Measurements from ENCODE around the gene GLUD1.
"Not testable (repeated sequence)": the region's sequence is repeated elsewhere in the genome, so short reads cannot be mapped to it uniquely, and the experiment has no call there.

Gene GLUD1

DNA sequence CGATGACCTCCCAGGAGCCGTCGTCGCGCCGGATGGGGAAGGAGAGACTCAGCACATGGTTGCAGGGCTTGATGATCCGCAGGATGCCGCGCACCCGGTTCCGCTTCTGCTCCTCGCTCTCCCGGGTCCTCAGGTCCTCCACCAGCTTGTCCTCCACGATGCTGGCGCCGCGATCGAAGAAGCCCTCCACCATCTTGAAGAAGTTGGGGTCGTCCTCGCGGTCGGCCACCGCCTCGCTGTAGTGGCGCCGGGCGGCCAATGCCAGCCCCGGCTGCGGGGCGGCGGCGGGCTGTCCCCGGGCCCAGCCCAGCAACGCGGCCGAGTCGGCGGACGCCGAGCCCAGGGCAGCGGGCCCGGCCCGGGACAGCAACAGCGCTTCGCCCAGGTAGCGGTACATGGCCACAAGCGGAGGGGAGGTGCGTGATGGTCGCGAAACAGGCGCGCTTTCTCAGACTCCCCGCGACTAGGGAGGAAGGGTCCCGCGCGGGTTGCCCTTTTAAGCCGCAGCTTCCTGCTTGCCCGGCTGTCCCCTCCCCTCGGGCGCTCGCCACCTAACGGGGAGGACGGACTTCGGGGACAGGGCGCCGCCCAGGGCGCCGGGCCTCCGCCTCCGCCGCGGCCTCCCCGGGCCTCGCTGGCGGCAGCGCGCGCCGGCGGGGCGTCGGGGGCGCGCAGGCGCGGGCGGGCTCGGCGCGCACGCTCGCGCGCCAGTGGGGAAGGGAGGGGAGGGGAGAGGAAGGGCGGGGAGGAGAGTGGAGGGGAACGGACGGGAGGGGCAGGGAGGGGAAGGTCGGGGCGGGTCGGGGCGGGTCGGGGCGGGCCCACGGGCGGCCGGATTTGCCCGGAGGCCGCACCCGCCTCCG is at the start of gene GLUD1, which contains the start of gene SHLD2:
GLUD1 (minus strand) TSS at position 471 of the 863 bp plus-strand sequence; CDS start at position 397, 74 bp downstream.
SHLD2 (plus strand) TSS at position 834 of the 863 bp plus-strand sequence. CDS start 56,149 bp downstream, outside the sequence.
- peak; percentile 87 for DNase-seq

DNA sequence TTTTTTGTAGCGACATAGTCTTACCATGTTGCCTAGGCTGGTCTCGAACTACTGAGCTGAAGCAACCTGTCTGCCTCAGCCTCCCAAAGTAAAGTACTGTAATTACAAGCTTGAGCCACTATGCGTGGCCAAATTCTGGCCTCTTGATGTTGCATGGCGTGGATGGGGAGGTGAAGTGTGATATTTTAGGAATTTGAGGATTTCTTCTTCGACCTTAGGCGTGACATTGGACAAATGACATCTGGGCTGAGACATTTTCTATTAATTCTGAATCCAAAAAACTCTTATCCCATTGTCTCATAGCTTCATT is 48.4 kb upstream of the GLUD1 start:
- not testable (repeated sequence) for DNase-seq

- not testable (repeated sequence) for DNase-seq
Observed at GRCh38 chr10:87142230-87143108, 47.8 kb upstream of the GLUD1 start.

DNA sequence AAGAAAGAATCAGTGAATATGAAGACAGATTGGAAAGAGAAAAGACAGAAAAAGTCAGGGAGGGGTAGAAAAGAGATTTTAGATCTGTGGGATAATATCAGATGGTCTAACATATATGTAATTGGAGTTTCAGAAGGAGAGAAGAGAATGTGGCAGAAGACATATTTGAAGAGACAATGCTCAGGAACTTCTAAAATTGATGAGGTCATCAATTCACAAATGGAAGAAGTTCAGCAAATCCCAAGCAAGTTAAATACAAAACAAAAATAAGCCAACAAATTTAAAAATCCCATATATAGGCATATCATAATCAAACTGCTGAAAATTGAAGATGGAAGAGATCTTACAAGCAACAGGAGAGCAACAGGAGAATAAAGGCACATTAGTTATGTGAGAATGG is 42.8 kb upstream of the GLUD1 start:
- DNase-seq = not testable (repeated sequence)

DNA sequence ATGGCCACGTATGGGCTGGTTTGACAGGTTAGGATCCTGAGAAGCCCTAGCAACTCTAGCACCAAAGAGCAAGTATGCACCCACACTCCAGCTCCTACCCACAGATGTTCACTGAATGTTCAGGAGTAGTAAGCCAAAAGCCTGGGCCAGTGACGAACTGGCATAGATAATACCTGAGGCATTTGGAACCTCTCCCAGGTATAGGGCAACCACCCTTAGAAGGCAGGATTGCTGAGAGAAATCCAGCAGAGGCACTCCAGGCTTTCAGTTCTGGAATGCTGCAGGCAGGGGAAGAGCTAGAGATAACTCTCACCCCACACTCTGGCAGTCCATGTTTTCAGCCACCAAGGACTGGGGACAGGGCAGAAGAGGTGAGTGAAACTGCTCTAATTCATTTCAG is 39.8 kb upstream of the GLUD1 start:
- DNase-seq = not testable (repeated sequence)

DNA sequence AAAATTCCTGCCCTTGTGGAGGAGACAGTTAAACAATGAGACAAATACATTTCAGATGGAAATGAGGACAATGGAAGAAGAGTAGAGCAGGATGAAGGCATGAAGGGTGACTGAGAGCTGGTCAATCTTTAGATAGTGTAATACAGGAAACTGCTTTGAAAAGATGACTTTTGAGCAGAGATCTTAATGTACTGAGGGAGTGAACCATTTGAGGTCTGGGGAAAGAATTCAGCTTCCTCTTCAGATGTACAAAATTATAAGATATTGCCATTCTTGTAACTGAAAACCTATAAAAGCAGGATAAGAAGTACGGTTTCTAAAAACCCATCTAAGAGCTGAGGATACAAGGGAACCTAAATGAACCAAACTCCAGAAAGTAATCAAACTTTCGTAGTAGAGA is 39.3 kb upstream of the GLUD1 start:
- DNase-seq = not testable (repeated sequence)

DNA sequence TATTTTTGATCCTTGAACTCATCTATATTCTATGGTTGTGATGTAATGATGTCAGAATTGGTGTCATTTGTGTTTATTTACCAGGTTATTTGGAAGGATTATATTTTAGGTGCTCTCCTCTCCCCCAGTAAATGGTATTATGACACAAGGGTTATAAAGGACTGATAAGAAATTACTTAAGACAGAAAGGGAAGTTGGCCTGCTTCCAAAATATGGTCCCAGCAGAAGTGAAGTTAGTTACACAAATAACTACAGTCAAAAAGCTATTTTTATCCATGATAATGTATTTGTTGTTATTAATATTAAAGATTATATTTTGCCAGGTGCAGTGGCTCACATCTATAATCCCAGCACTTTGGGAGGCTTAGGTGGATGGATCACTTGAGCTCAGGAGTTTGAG is 37.5 kb upstream of the GLUD1 start:
- not testable (repeated sequence) for DNase-seq

GRCh38 chr10:87127607-87128156 is 33.0 kb upstream of the GLUD1 start:
- DNase-seq = not testable (repeated sequence)

DNA sequence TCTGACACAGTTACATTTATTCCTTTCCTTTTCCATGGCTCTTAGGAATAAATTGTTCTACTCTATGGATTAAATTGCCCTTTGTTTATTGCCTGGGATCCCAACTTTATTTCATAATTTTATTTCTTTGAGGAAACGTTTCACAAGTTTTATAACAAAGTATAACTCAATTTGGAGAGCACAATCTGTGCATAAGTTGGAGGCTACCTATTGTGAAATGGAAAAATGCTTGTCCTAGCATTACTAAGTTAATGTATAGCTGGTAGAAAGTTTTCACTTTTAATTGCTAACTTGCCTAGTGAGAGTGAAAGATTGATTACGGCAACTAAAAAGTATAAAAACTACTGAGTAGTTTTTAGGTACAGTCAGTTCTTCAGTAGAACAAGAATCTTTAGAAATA is 32.4 kb upstream of the GLUD1 start:
- DNase-seq = not testable (repeated sequence)

DNA sequence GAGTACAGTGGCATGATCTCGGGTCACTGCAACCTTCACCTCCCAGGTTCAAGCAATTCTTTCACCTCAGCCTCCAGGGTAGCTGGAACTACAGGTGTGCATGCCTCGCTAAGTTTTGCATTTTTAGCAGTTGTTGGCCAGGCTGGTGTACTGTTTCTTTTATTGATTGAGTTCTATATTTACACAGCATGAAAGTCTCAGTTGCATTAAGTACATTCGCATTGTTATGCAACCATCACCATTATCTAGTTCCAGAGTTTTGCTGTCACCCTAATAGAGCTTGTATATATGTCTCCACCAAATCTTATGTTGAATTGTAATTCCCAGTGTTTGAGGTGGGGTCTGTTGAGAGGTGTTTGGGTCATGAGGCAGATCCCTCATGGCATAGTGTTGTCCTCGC is 28.7 kb upstream of the GLUD1 start:
- DNase-seq = not testable (repeated sequence)

DNA sequence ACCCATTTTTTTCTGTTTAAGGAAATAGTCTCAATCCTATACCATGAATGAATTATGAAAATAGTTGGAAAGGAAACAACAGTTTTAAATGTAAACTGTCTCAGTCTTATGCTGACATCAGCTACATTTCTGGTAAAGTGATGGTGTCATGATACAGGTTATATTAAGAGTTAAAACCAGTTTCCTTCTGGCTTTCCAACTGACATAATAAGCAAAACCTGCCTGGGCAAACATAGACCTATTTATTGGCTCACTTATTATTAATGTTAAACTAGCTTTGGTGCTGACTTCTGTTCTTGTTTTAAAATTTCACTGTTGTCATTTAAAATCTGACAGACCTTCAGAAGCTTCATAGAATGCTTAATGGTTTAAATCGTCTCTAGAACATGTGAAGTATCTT is 24.4 kb upstream of the GLUD1 start:
- DNase-seq = not testable (repeated sequence)

DNA sequence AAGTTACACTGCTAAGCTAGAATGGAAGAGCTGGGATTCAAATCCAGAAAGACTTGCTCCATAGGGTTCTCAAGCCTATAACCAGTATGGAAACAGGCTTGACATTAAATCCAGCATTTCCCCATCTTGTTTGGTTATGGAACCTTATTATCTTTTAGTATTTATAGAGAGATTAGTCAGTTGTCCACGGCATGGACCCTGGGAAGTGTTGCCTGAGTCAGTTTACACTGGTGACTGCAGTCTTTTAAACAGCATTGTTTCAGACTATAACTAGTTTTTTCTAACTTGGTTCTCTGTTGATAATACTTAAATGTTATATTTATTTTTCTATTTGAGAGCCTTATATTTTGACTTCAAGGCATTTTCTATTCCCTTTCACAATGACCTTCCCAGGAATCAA is 23.5 kb upstream of the GLUD1 start:
- DNase-seq = not testable (repeated sequence)

- DNase-seq = no peak
Observed at GRCh38 chr10:87105446-87106124, 10.9 kb upstream of the GLUD1 start.

DNA sequence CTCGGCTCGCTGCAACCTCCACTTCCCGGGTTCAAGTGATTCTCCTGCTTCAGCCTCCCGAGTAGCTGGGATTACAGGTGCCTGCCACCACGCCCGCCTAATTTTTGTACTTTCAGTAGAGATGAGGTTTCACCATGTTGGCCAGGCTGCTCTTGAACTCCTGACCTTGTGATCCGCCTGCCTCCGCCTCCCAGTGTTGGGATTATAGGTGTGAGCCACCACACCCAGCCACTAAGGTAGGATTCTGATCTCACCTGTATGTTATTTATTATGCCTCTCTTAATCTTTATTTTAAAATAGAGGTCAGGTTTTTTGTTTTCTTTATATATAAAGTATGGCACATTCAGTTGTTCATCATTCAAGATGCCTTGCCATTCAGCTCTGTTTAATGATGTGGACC is 10.1 kb upstream of the GLUD1 start:
- DNase-seq = not testable (repeated sequence)

DNA sequence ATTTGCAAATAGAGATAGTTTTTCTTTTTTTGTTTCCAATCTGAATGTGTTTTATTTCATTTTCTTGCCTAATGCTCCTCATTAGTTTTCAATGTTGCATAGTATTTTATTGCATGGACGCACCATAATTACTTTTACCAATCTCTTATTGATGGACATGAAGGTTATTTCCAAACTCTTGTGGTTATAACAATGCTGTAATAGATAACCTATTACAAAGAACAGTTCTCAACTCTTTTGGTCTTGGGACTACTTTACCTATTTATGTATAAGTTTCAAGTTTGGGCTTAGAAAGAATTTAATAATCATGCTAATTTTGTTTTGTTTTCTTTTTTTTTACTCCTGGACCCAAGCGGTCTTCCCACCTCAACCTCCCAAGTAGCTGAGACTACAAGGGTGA is 7.4 kb upstream of the GLUD1 start:
- no peak for DNase-seq

- peak; percentile 77 for DNase-seq
Observed at GRCh38 chr10:87095236-87095945, 748 bp upstream of the GLUD1 start.

GRCh38 chr10:87093632-87094372 is 841 bp downstream of the GLUD1 start:
- DNase-seq = peak; percentile 76

- peak; percentile 27 for DNase-seq
Observed at GRCh38 chr10:87092861-87093631, 1.6 kb downstream of the GLUD1 start.

DNA sequence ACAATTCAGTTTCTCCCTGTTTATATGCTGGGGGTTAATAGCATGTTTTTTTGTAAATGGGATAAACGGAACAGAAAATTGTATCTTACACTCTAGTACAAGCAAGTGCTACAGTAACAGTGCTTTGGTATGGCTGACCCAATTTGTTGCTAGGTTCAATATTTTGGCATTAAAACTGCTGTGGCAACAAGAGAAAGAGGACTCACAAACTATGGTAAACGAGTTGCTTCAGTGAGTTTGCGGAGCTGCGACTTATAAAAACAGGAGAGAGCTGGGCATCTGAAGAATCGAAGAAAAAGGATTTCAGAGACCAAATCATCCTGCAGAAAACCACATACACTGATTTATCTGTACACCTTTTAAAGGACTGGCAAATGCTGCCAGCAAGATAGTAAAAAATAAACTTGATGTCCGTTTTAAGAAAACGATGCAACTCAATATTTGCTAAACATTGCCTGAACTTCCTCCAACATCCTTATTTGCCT is 2.2 kb downstream of the GLUD1 start:
- DNase-seq = no peak

DNA sequence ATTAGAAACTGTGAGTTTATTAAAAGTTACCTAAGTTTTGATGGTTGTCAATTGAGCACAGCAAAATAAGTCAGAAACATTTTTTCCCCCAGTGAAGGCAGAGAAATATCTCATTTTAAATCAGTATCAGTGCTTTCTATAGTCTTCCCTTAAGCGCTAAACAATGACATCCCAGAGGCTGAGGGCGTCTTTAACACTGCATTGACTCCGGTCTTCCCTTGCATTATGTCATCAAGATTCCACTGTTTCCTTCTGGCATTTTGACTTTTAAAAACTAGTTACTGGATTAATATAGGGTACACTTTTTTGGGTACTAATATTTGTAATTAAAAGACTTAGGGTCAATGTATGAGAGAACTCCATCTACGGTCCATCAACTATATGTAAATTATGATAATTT is 3.9 kb downstream of the GLUD1 start:
- no peak for DNase-seq
